A673 (cell line): ENCODE data around the gene COL9A3.

Source experiments
- CTCF ChIP-seq: fragments of 300-800, 200-600 bp; sonication (generic); conservative IDR thresholded peaks from 2 replicates; pipeline ENCODE4 v1.5.1; 2017; ENCODE audit warnings: low read depth, mild to moderate bottlenecking, antibody characterized with exemption, low read length, moderate library complexity, mixed read lengths
- EZH2 ChIP-seq: fragments of 200-600 bp; sonication (generic); IDR thresholded peaks from 2 replicates; pipeline ENCODE4 v1.6.1; 2017; ENCODE audit warnings: borderline replicate concordance, low read depth, mild to moderate bottlenecking, mixed read lengths, antibody characterized with exemption, low read length; ENCODE audit not compliant: poor library complexity, severe bottlenecking

- TF ChIP-seq CTCF, result no peak
- TF ChIP-seq EZH2, result no peak
Measured at GRCh38 chr20:62834967-62835730, 18.3 kb downstream of the COL9A3 start.
